ENCODE data around the gene PKP3. TPM values are rescaled to one million over a fixed set of nuclear protein-coding genes. Genes with fewer than 3 reads are reported as not detected.

PKP3 gene
- total and polyA plus RNA-seq, 9 of the 15 experiments (the other 6 are each of a cell fraction or from before 2014, with no cell fraction given): 0.11 to 110 (median 30.7) TPM

GRCh38 chr11:415640-416041 is 21.6 kb downstream of the PKP3 start:
- Histone ChIP-seq H3K4me3 (no peak overlapping the region), H3K36me3 (ENCODE audit: control insufficient read depth, insufficient read depth, low read length) (no peaks in the 10 kb centered on the region), H3K27me3 (ENCODE audit: control insufficient read depth in 2 of 2, insufficient read depth in 2 of 2, low read length in 2 of 2) (no peaks in the 10 kb centered on the region), H3K9me1 (ENCODE audit: control insufficient read depth, insufficient read depth, low read length) (no peaks in the 10 kb centered on the region), H2AFZ (ENCODE audit: low read depth, low read length) (no peak overlapping the region), H3K27ac (ENCODE audit: extremely low read depth, low read depth, low read length) (no peak overlapping the region), H3K9ac (ENCODE audit: insufficient read depth in 1 of 2, low read depth in 2 of 2, low read length in 2 of 2) (peak overlapping the region in 1 of 2 experiments; percentile 49; a peak in 2 of 4 replicates), H3K4me1 (replicated peaks in 1 of 2; ENCODE audit: control insufficient read depth in 2 of 2, insufficient read depth in 2 of 2, low read length in 2 of 2) (peaks cover 5 to 62% of the 10 kb centered on the region in 2 experiments), H4K20me1 (replicated peaks; ENCODE audit: control insufficient read depth, insufficient read depth, low read length) (no peaks in the 10 kb centered on the region), H3K79me2 (ENCODE audit: control insufficient read depth, insufficient read depth, low read length) (no peaks in the 10 kb centered on the region), H3K4me2 (ENCODE audit: insufficient read depth, low read length) (no peak overlapping the region), H3K9me3 (replicated peaks; ENCODE audit: control insufficient read depth, insufficient read depth, low read depth, low read length) (no peaks in the 10 kb centered on the region)
- WGBS (ENCODE audit: insufficient coverage, low coverage, missing lambda C conversion rate): 82% methylated on average over 5 of the region's 5 CpGs
- ATAC-seq: no peak
- in situ Hi-C loops (cut with MboI) (no loop called here), intact Hi-C loops (cut with micrococcal nuclease) (no loop called here)
- BruUV-seq (replicated peaks): no TSS peak
- FAIRE-seq: no peak
- ChIA-PET CTCF (ENCODE audit: low intra/inter-chr PET ratio) (interaction anchor here (0.6 kb wide), 1 partner anchor 23 kb away, joined by 3 read pairs; no protein-coding TSS in a partner anchor), POLR2A (no interaction called here)
- no peak for DNase-seq (ENCODE audit: extremely low read depth in 1 of 4, low spot score in 3 of 4)
- TF ChIP-seq THRAP3 (IDR thresholded peaks at IDR 0.05; ENCODE audit: borderline replicate concordance) (no peak), ZNF274 (IDR thresholded peaks at IDR 0.05; ENCODE audit: borderline replicate concordance, low read depth, low read length) (no peak), XRCC3 (IDR thresholded peaks at IDR 0.05) (no peak), GTF2F1 (IDR thresholded peaks at IDR 0.05; ENCODE audit: low read depth, low read length) (no peak), LCOR (CRISPR knock-in tag; IDR thresholded peaks at IDR 0.05) (no peak), ZBTB11 (CRISPR knock-in tag; IDR thresholded peaks at IDR 0.05) (no peak), RNF2 (IDR thresholded peaks at IDR 0.05) (no peak), ZNF174 (CRISPR knock-in tag; IDR thresholded peaks at IDR 0.05) (no peak), ZNF76 (CRISPR knock-in tag; IDR thresholded peaks at IDR 0.05; ENCODE audit: borderline replicate concordance) (no peak), TSC22D4 (tag; IDR thresholded peaks at IDR 0.05) (no peak), NUFIP1 (IDR thresholded peaks at IDR 0.05; ENCODE audit: partially characterized antibody) (no peak), ZNF780A (CRISPR knock-in tag; IDR thresholded peaks at IDR 0.05) (no peak), CBX5 (IDR thresholded peaks at IDR 0.05; ENCODE audit: borderline replicate concordance, low read depth) (no peak), ZNF175 (CRISPR knock-in tag; IDR thresholded peaks at IDR 0.05; ENCODE audit: low read depth) (no peak), MXI1 (IDR thresholded peaks at IDR 0.05; ENCODE audit: low read depth, low read length) (no peak)
- TF ChIP-seq, protein P1, sequence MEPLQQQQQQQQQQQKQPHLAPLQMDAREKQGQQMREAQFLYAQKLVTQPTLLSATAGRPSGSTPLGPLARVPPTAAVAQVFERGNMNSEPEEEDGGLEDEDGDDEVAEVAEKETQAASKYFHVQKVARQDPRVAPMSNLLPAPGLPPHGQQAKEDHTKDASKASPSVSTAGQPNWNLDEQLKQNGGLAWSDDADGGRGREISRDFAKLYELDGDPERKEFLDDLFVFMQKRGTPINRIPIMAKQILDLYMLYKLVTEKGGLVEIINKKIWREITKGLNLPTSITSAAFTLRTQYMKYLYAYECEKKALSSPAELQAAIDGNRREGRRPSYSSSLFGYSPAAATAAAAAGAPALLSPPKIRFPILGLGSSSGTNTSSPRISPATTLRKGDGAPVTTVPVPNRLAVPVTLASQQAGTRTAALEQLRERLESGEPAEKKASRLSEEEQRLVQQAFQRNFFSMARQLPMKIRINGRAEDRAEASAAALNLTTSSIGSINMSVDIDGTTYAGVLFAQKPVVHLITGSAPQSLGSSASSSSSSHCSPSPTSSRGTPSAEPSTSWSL (CRISPR knock-in tag; IDR thresholded peaks at IDR 0.05; ENCODE audit: borderline replicate concordance): no peak
- TF ChIP-seq, protein P2, sequence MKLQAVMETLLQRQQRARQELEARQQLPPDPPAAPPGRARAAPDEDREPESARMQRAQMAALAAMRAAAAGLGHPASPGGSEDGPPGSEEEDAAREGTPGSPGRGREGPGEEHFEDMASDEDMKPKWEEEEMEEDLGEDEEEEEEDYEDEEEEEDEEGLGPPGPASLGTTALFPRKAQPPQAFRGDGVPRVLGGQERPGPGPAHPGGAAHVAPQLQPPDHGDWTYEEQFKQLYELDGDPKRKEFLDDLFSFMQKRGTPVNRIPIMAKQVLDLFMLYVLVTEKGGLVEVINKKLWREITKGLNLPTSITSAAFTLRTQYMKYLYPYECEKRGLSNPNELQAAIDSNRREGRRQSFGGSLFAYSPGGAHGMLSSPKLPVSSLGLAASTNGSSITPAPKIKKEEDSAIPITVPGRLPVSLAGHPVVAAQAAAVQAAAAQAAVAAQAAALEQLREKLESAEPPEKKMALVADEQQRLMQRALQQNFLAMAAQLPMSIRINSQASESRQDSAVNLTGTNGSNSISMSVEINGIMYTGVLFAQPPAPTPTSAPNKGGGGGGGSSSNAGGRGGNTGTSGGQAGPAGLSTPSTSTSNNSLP (IDR thresholded peaks at IDR 0.05; ENCODE audit: borderline replicate concordance, low read depth, low read length): no peak

All from K562 (cell line).